SK-N-MC (cell line): Measurements from ENCODE around the gene SERTAD2.

Experiments used
- EZH2 ChIP-seq: fragments of 200-600 bp; sonication (generic); IDR thresholded peaks from one replicate; pipeline ENCODE4 v1.6.1; 2017; ENCODE audit warnings: antibody characterized with exemption
- POLR2AphosphoS5 ChIP-seq: IDR thresholded peaks from 2 replicates; pipeline ENCODE4 v1.6.1; 2012; ENCODE audit warnings: mild to moderate bottlenecking, low read depth, low read length, borderline replicate concordance

DNA sequence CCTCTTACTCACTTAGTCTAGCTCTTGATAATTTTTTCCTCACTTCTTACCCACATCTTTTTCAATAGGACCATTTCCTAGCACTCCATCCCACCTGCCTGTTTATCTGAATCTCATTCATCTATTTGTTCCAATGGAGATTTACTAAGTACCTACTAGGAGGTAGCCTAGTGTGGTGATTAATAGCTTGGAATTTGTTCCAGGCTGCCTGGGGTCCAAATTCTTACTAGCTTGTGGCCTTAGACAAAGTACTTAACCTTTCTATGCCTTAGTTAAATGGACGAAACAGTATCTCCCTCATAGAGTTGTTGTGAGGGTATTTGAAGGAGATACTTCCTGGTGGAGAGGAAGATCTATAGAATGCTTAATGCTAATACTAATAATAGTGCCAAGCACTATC lies 42.9 kb upstream of the SERTAD2 start:
- TF ChIP-seq EZH2 (no peak), POLR2AphosphoS5 (no peak)
